ENCODE data around the gene INAFM1. TPM values are rescaled to one million over a fixed set of nuclear protein-coding genes. Genes with fewer than 3 reads are reported as not detected.
"Not testable (repeated sequence)": the region's sequence is repeated elsewhere in the genome, so short reads cannot be mapped to it uniquely, and the experiment has no call there.

Gene INAFM1
- polyA plus RNA-seq, 3 donors: 13.2 to 25.4 (median 16.1) TPM

GRCh38 chr19:47284324-47284899 is 9.7 kb downstream of the INAFM1 start:
- WGBS, 3 donors: 26 to 33% (median 28%) methylated on average over 9 of the region's 9 CpGs
- H3K27ac ChIP-seq (ENCODE audit: low read depth, low read length): no peak overlapping the region

DNA sequence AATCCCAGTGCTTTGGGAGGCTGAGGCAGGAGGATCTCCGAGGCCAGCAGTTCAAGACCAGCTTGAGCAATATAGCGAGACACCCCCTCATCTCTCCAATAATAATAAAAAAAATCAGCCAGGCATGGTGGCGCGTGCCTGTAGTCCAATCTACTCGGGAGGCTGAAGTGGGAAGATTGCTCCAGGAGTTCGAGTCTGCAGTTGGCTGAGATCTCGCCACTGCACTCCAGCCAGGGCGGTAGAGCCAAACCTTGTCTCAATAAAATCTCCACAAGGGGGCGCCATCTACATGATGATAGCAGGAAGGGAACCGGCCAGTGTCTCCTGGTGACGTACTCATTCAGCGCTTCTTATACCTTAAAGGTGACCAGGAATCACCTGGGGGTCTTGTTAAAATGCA is 21.4 kb downstream of the INAFM1 start:
- WGBS, 3 donors: 25 to 32% (median 28%) methylated on average over 12 of the region's 12 CpGs
- H3K27ac ChIP-seq (ENCODE audit: low read depth, low read length): no peak overlapping the region

GRCh38 chr19:47300867-47301266 is 26.2 kb downstream of the INAFM1 start:
- H3K27ac ChIP-seq (ENCODE audit: low read depth, low read length): not testable (repeated sequence)
- WGBS, 3 donors: 87 to 90% (median 89%) methylated on average over 13 to 14 of the region's 14 CpGs

GRCh38 chr19:47302249-47302648 is 27.6 kb downstream of the INAFM1 start:
- WGBS, 3 donors: 67 to 91% (median 74%) methylated on average over 10 of the region's 10 CpGs
- no peak overlapping the region for H3K27ac ChIP-seq (ENCODE audit: low read depth, low read length)

DNA sequence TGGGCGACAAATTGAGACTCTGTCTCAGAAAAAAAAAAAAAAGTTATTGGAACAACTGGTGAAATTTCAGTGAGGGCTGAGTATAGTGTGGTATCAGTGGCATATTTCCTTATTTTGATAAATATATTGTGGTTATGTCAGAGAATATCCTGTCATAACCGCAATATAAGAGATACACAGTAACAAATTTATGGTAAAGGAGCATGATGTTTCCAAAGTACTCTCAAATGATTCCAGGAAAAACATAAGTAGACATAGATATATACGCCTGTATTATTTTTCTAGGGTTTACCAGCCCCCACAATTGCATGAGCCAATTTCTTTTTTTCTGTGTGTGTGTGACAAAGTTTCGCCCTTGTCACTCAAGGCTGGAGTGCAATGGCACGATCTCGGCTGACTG is 29.3 kb downstream of the INAFM1 start:
- H3K27ac ChIP-seq (ENCODE audit: low read depth, low read length): no peak overlapping the region
- WGBS, 3 donors: 52 to 86% (median 62%) methylated on average over 6 of the region's 6 CpGs

GRCh38 chr19:47305309-47305751 is 30.6 kb downstream of the INAFM1 start:
- H3K27ac ChIP-seq (ENCODE audit: low read depth, low read length): no peak overlapping the region
- WGBS, 3 donors: 5 to 9% (median 7%) methylated on average over 14 of the region's 14 CpGs

DNA sequence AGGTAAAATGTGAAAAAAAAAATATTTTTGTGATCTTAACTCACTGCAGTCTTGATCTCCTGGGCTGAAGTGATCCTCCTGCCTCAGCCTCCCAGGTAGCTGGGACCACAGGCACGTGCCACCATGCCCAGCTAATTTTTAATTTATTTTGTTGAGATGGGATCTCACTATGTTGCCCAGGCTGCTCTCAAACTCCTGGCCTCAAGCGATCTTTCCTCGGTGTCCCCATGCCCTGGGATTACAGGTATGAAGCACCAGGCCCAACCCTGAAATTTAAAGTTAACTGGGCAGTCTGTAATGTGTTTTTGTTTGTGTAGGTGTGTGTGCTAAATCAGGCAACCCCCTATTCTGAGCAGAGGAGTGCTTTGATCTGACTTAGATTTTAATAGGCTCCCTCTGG is 31.6 kb downstream of the INAFM1 start:
- WGBS, 3 donors: 92 to 95% (median 94%) methylated on average over 3 of the region's 3 CpGs

DNA sequence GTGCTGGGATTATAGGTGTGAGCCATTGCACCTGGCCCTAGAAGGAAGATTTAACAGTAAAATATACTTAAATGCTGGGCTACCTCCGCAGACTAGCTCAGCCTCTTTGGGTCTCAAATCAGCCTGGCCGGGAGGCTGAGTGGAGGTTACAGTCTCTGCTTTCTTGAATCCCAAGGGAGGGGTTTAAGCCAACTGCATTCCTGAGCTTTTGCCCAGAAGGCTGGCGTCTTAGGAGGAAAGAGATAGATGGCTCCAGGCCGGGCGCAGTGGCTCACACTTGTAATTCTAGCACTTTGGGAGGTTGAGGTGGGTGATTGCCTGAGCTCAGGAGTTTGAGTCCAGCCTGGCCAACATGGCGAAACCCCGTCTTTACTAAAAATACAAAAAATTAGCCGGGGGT is 34.4 kb downstream of the INAFM1 start:
- no peak overlapping the region for H3K27ac ChIP-seq (ENCODE audit: low read depth, low read length)
- WGBS, 3 donors: 56 to 77% (median 61%) methylated on average over 8 of the region's 8 CpGs

More for the DNA sequence above, 31.6 kb downstream of the INAFM1 start:
- H3K27ac ChIP-seq (ENCODE audit: low read depth, low read length): no peak overlapping the region

GRCh38 chr19:47309608-47310007 is 34.9 kb downstream of the INAFM1 start, which contains the start of gene C5AR1:
C5AR1 (plus strand) TSS chr19:47309861; CDS start chr19:47309896, 35 bp downstream.
- 30 to 60% (median 35%) methylated on average over 12 of the region's 12 CpGs for WGBS, 3 donors
- H3K27ac ChIP-seq (ENCODE audit: low read depth, low read length): no peak within 1 kb of the TSS

DNA sequence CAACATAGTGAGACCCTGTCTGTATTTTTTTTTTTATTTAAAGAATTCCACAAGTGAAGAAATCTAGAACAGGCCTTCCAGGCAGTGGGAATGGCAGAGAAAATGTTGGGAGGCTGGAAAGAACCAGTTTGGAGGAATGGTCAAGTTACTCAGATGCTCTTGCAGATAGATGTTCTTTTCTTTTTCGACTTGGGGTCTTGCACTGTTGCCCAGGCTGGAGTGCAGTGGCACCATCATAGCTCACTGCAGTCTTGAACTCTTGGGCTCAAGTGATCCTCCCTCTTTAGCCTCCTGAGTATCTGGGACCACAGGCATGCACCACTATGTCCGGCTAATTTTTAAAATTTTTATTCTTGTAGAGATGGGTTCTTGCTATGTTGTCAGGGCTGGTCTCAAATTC is 35.6 kb downstream of the INAFM1 start:
- WGBS, 3 donors: 84 to 88% (median 86%) methylated on average over 2 of the region's 2 CpGs
- H3K27ac ChIP-seq (ENCODE audit: low read depth, low read length): no peak overlapping the region

- WGBS, 3 donors: 8 to 30% (median 16%) methylated on average over 5 of the region's 5 CpGs
- no peak overlapping the region for H3K27ac ChIP-seq (ENCODE audit: low read depth, low read length)
Observed at GRCh38 chr19:47310819-47311218, 36.1 kb downstream of the INAFM1 start.

DNA sequence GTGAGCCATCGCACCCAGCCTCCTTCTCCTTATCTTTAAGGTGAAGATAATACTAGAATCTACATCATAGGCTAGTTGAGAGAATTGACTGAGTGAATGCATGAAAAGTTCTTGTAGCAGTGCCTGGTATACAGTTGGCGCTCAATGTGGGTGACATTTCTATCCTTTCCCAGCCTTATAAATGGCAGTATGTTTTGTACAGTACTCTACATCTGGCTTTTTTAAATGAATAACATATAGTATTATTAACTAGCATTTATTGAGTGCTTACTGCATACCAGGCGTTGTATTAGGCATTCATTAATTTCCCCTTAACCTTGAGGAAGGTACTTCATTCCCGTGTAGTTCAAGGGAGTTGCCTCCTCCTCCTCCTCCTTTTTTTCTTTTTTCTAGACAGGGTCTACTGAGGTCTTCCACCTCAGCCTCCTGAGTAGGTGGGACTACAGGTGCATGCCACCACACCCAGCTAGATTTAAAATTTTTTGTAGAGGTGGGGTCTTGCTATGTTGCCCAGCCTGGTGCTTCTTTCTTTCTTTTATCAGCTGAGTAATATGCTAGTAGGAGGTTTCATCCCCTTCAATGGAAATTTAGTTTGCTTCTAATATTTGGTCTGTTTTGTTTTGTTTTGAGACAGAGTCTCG is 37.8 kb downstream of the INAFM1 start:
- no peak overlapping the region for H3K27ac ChIP-seq (ENCODE audit: low read depth, low read length)
- 82 to 90% (median 85%) methylated on average over 5 of the region's 5 CpGs for WGBS, 3 donors

GRCh38 chr19:47313754-47314295 is 39.1 kb downstream of the INAFM1 start:
- H3K27ac ChIP-seq (ENCODE audit: low read depth, low read length): no peak overlapping the region
- 75 to 85% (median 77%) methylated on average over 10 of the region's 10 CpGs for WGBS, 3 donors

DNA sequence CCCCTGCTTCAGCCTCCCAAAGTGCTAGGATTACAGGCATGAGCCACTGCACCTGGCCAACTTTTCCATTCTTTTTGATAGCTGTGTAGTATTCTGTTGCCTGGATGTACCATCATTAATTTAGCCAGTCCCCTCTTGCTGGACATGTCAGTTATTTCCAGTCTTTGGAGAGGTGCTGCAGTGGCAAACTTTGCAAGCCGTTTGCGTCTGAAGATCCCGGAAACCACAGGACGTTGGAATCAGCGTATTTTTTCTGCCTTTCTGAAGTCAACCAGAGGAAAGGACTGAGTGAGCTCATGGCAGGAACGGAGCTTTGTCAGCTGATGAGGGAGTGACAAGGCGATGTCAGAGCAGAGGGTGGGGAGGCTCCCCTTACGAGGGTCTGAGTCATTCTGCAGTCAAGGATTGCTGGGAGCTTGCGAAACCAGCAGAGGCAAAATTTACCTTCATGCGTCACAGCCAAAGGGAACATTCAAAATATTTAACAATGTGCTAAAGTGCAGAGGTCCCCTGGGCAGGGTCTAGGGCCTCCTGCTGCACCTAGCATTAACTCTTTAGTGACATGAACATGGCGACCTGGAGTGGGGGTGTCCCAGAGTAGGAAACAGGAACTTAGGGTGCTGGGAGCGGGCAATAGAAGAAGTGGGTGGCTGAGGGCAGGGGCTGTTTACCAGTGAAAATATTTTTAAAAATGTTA is 40.6 kb downstream of the INAFM1 start:
- no peak overlapping the region for H3K27ac ChIP-seq (ENCODE audit: low read depth, low read length)
- 24 to 47% (median 26%) methylated on average over 12 of the region's 12 CpGs for WGBS, 3 donors

- H3K27ac ChIP-seq (ENCODE audit: low read depth, low read length): no peak overlapping the region
- WGBS, 3 donors: 84 to 90% (median 85%) methylated on average over 4 of the region's 4 CpGs
Observed at GRCh38 chr19:47316513-47316912, 41.8 kb downstream of the INAFM1 start.

DNA sequence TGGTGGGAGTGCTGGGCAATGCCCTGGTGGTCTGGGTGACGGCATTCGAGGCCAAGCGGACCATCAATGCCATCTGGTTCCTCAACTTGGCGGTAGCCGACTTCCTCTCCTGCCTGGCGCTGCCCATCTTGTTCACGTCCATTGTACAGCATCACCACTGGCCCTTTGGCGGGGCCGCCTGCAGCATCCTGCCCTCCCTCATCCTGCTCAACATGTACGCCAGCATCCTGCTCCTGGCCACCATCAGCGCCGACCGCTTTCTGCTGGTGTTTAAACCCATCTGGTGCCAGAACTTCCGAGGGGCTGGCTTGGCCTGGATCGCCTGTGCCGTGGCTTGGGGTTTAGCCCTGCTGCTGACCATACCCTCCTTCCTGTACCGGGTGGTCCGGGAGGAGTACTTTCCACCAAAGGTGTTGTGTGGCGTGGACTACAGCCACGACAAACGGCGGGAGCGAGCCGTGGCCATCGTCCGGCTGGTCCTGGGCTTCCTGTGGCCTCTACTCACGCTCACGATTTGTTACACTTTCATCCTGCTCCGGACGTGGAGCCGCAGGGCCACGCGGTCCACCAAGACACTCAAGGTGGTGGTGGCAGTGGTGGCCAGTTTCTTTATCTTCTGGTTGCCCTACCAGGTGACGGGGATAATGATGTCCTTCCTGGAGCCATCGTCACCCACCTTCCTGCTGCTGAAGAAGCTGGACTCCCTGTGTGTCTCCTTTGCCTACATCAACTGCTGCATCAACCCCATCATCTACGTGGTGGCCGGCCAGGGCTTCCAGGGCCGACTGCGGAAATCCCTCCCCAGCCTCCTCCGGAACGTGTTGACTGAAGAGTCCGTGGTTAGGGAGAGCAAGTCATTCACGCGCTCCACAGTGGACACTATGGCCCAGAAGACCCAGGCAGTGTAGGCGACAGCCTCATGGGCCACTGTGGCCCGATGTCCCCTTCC is 45.5 kb downstream of the INAFM1 start:
- 89 to 92% (median 90%) methylated on average over 46 of the region's 46 CpGs for WGBS, 3 donors
- H3K27ac ChIP-seq (ENCODE audit: low read depth, low read length): no peak overlapping the region

- H3K27ac ChIP-seq (ENCODE audit: low read depth, low read length): no peak overlapping the region
- WGBS, 3 donors: 88 to 91% (median 90%) methylated on average over 1 of the region's 1 CpG
Observed at GRCh38 chr19:47321630-47322029, 46.9 kb downstream of the INAFM1 start.

GRCh38 chr19:47322058-47322457 is 47.4 kb downstream of the INAFM1 start:
- 68 to 87% (median 77%) methylated on average over 2 of the region's 2 CpGs for WGBS, 3 donors

More at GRCh38 chr19:47322058-47322457, 47.4 kb downstream of the INAFM1 start:
- H3K27ac ChIP-seq (ENCODE audit: low read depth, low read length): no peak overlapping the region

All from adipose tissue (tissue), 3 donors.